ENCODE data around the gene ZC3H8.

The ZC3H8 gene

GRCh38 chr2:112162956-112163355 is 91.9 kb downstream of the ZC3H8 start:
- no peak for DNase-seq

DNA sequence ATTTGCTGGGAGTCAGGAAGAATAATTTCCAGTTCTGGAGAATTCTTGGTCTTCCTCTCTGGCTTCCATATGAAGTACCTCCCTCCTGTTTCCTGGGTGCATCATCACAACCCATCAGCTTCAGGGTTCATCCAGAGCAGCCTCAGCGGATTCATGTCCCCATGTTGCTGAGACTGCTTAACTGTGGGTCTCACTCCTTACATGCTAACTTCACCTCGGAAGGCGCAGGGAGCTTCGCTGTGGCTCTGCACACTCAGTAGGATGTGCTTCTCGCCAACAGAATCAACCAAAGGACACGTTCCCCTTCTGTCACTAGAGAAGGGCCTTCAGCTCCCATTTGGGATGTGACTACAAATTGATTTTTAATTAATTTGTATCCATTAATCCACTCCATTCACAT is 92.5 kb downstream of the ZC3H8 start:
- no peak for DNase-seq
